Endothelial cell of umbilical vein (primary cell): Measurements from ENCODE around the gene DGCR8. TPM values are rescaled to one million over a fixed set of nuclear protein-coding genes. Genes with fewer than 3 reads are reported as not detected.

ENCODE experiments used
- BruUV-seq: library from RNA; stranded (reverse); fragments of 400-500 nt; replicated peaks from 2 replicates; lab custom pipeline; 2021; lab: Mats Ljungman, UMichigan
- CTCF ChIA-PET: fragments of 300-600, 350-600 bp; sonication (Branson Sonifier 250); formaldehyde crosslinking; loops from one replicate; lab custom pipeline; 2021; ENCODE audit warnings: antibody characterized with exemption, inconsistent platforms; lab: Charles Lee
- POLR2A ChIA-PET: fragments of 300-600, 350-600 bp; sonication (Branson Sonifier 250); formaldehyde crosslinking; loops from one replicate; lab custom pipeline; 2021; ENCODE audit warnings: antibody characterized with exemption, inconsistent platforms; lab: Charles Lee
- DNase-seq: peaks from one replicate; pipeline ENCODE4 v3.0.0-alpha.2; 2011; ENCODE audit warnings: low read depth, low spot score
- FAIRE-seq: peaks from 2 replicates; lab custom pipeline; 2011; peaks lifted over from hg19 to GRCh38; lab: Jason Lieb, UNC
- H2AFZ ChIP-seq: 2 replicates; pipeline ENCODE4 v1.6.0; 2012; ENCODE audit warnings: low read depth, low read length, control low read depth, inconsistent platforms
- H3K27ac ChIP-seq: 2 replicates; pipeline ENCODE4 v1.5.1; 2011; ENCODE audit warnings: low read depth, mild to moderate bottlenecking, control low read depth, low read length, moderate library complexity; ENCODE audit not compliant: insufficient read depth
- H3K27me3 ChIP-seq, 2 experiments: 2 replicates each; pipeline versions ENCODE4 v1.6.0 to v1.6.1; 2011; ENCODE audit warnings: low read length in 2 of 2, mixed read lengths in 1 of 2; ENCODE audit not compliant: control insufficient read depth in 2 of 2, insufficient read depth in 2 of 2
- H3K36me3 ChIP-seq, 2 experiments: 2 replicates in 1 of 2; 3 replicates in 1 of 2; pipeline ENCODE4 v1.5.1; 2011; ENCODE audit warnings: low read length in 2 of 2, mild to moderate bottlenecking in 1 of 2, moderate library complexity in 1 of 2; ENCODE audit not compliant: control insufficient read depth in 2 of 2, insufficient read depth in 2 of 2; ENCODE audit errors: extremely low read depth in 1 of 2
- H3K4me1 ChIP-seq: 3 replicates; pipeline ENCODE4 v1.5.1; 2011; ENCODE audit warnings: mild to moderate bottlenecking, low read length; ENCODE audit not compliant: control insufficient read depth, insufficient read depth; ENCODE audit errors: extremely low read depth
- H3K4me2 ChIP-seq: 2 replicates; pipeline ENCODE4 v1.6.1; 2011; ENCODE audit warnings: low read length, control low read depth, mixed read lengths; ENCODE audit not compliant: insufficient read depth
- H3K4me3 ChIP-seq, 3 experiments: fragments of 200-600 bp in 1 of 3; sonication (generic), shearing (Covaris generic) in 1 of 3; replicated peaks in 1 of 3; 2 replicates each; pipeline ENCODE4 v1.5.1; 2011 to 2016; ENCODE audit warnings: control low read depth in 3 of 3, low read length in 3 of 3, mild to moderate bottlenecking in 2 of 3, inconsistent platforms in 1 of 3, low read depth in 1 of 3, moderate library complexity in 1 of 3; ENCODE audit not compliant: insufficient read depth in 1 of 3
- H3K79me2 ChIP-seq: 2 replicates; pipeline ENCODE4 v1.6.0; 2012; ENCODE audit warnings: low read length, inconsistent platforms; ENCODE audit not compliant: control insufficient read depth, insufficient read depth
- H3K9ac ChIP-seq: replicated peaks from 2 replicates; pipeline ENCODE3; 2011; ENCODE audit warnings: low read length, control low read depth; ENCODE audit not compliant: insufficient read depth; ENCODE audit errors: extremely low read depth
- H3K9me1 ChIP-seq: replicated peaks from 3 replicates; pipeline ENCODE4 v1.6.0; 2011; ENCODE audit warnings: mild to moderate bottlenecking, low read length; ENCODE audit not compliant: control insufficient read depth, insufficient read depth; ENCODE audit errors: extremely low read depth
- H3K9me3 ChIP-seq: replicated peaks from 2 replicates; pipeline ENCODE4 v1.5.1; 2012; ENCODE audit warnings: low read length, inconsistent platforms; ENCODE audit not compliant: control insufficient read depth, insufficient read depth
- H4K20me1 ChIP-seq: replicated peaks from 2 replicates; pipeline ENCODE3; 2011; ENCODE audit warnings: mild to moderate bottlenecking, low read length; ENCODE audit not compliant: control insufficient read depth, insufficient read depth; ENCODE audit errors: extremely low read depth
- CTCF ChIP-seq, 2 donors: IDR thresholded peaks; 1 replicate in 1 of 2; 2 replicates in 1 of 2; pipeline ENCODE4 v1.5.1; 2011; ENCODE audit warnings: low read length in 2 of 2, mild to moderate bottlenecking in 2 of 2, moderate library complexity in 2 of 2, control low read depth in 1 of 2, inconsistent platforms in 1 of 2, low read depth in 1 of 2; ENCODE audit not compliant: insufficient read depth in 1 of 2; ENCODE audit errors: extremely low read depth in 1 of 2
- EZH2 ChIP-seq: IDR thresholded peaks from 2 replicates; pipeline ENCODE4 v1.6.1; 2012; ENCODE audit warnings: borderline replicate concordance, low read depth, mild to moderate bottlenecking, moderate library complexity, low read length, inconsistent platforms; ENCODE audit not compliant: severe bottlenecking
- FOS ChIP-seq: IDR thresholded peaks from 2 replicates; pipeline ENCODE4 v1.6.1; 2011; ENCODE audit warnings: mild to moderate bottlenecking, low read length, moderate library complexity, borderline replicate concordance; ENCODE audit not compliant: insufficient read depth
- JUN ChIP-seq: IDR thresholded peaks from 2 replicates; pipeline ENCODE4 v1.6.1; 2011; ENCODE audit warnings: borderline replicate concordance, low read depth; ENCODE audit not compliant: insufficient read length, insufficient read depth
- MYC ChIP-seq: IDR thresholded peaks from one replicate; pipeline ENCODE4 v1.6.1; 2011; ENCODE audit warnings: mild to moderate bottlenecking, low read depth, low read length
- POLR2A ChIP-seq: IDR thresholded peaks from 2 replicates; pipeline ENCODE4 v1.6.1; 2012; ENCODE audit warnings: low read depth, mild to moderate bottlenecking, control low read depth, low read length
- dilution Hi-C: fragments of 300-500 bp; cut with MboI; formaldehyde crosslinking; loops from one replicate; pipeline ENCODE4 v1.15.0; 2019; ENCODE audit warnings: low sequenced_read_pairs; ENCODE audit not compliant: extremely low pct_ligation_motif_present
- intact Hi-C: fragments of 100-400 bp; cut with micrococcal nuclease; formaldehyde crosslinking; loops from one replicate; pipeline ENCODE4 v1.10.0; 2022
- polyA plus RNA-seq, 4 experiments: library from polyadenylated mRNA; depleted of rRNA in 3 of 4; stranded (reverse) in 3 of 4; unstranded in 1 of 4; fragments of >200 nt; gene quantifications; 2 replicates each; pipeline versions ENCODE4 v1.2.1 to v1.2.3, GENCODE V29; 2011 to 2012; ENCODE audit warnings: missing spikeins in 1 of 4
- total RNA-seq: library from RNA; stranded (reverse); gene quantifications from 2 replicates; pipeline ENCODE4 v1.2.3, GENCODE V29; 2021
- TF ChIP-seq, protein P1 (sequence below): IDR thresholded peaks from 2 replicates; pipeline ENCODE4 v1.6.1; 2011; ENCODE audit not compliant: insufficient read depth, insufficient read length

DGCR8 gene
- total and polyA plus RNA-seq, 2 donors (not counting 3 experiments of a cell fraction or from before 2014, with no cell fraction given) = 32.7 to 64.2 TPM

- Histone ChIP-seq H3K9me1 (no peaks in the 10 kb centered on the region), H3K9me3 (no peaks in the 10 kb centered on the region), H3K9ac (no peak overlapping the region), H3K27me3 (no peaks in the 10 kb centered on the region), H3K4me2 (no peak overlapping the region), H2AFZ (no peak overlapping the region), H3K4me3 (no peak overlapping the region), H3K36me3 (peaks cover 55 to 61% of the 10 kb centered on the region in 2 experiments), H4K20me1 (no peaks in the 10 kb centered on the region), H3K4me1 (no peaks in the 10 kb centered on the region), H3K79me2 (peaks cover 49% of the 10 kb centered on the region), H3K27ac (no peak overlapping the region)
- ChIA-PET CTCF (no interaction called here), POLR2A (no interaction called here)
- BruUV-seq = no TSS peak
- dilution Hi-C loops (no loop called here), intact Hi-C loops (no loop called here)
- FAIRE-seq (no peak), DNase-seq (no peak)
- TF ChIP-seq POLR2A (no peak), FOS (no peak), EZH2 (no peak), CTCF (IDR thresholded peaks at IDR 0.05; ENCODE audit: extremely low read depth in 1 of 2, insufficient read depth in 1 of 2, low read depth in 1 of 2, low read length in 2 of 2) (no peak), JUN (no peak), MYC (no peak)
- TF ChIP-seq, protein P1, sequence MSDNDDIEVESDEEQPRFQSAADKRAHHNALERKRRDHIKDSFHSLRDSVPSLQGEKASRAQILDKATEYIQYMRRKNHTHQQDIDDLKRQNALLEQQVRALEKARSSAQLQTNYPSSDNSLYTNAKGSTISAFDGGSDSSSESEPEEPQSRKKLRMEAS = no peak
Observed at GRCh38 chr22:20096574-20097420, 16.8 kb downstream of the DGCR8 start.
